ENCODE measurements around the gene ASPG. TPM values are rescaled to one million over a fixed set of nuclear protein-coding genes. Genes with fewer than 3 reads are reported as not detected.

The ASPG gene
- total RNA-seq, 1 donor from 2014 or later = not detected

DNA sequence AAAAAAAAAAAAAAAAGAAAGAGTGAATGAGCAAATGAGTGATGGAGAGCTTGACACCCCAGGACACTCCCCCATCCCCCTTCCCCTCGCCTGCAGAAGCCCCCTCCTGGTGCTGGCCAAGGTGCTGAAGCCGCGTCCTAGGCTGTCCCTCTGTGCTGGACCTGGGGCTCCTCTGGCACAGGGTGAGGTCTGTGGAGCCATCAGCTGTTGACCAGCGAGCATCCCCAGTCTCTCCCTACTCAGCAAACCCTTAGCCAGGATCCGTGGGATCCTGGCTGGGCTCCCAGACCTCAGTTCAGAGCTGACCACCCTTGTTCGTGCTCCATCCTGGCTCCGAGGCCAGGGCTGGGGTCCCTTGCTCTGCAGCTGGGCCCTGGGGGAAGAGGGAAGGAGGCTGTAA lies 47.5 kb downstream of the ASPG start:
- intact Hi-C loops (cut with micrococcal nuclease) = loop anchor here (10.0 kb wide), 1 partner anchor 512 kb away; no protein-coding TSS in a partner anchor
- no peak for DNase-seq

DNA sequence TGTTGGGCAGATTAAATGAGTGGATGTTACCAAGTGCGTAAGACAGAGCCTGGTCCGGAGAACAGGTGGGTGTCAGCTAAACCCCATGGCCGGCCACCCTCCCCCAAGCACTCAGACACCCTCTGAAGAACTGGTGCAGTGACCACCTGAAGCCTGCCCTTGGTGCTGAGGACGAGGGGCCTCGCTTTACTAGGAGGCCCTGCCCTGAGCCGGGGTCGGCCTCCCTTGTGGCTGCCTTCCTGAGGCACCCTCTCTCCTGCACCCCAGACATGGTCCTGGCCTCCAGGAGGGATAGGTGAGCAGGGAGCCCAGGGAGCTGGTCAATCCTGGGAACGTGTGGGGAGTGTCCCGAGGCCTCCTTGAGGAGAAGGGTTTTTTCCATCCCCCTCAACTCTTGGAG lies 48.0 kb downstream of the ASPG start:
- no peak overlapping the region for H3K27ac Mint-ChIP-seq
- intact Hi-C loops (cut with micrococcal nuclease) = loop anchor here (10.0 kb wide), 1 partner anchor 511 kb away; no protein-coding TSS in a partner anchor
- H3K27me3 Mint-ChIP-seq = peaks cover 24% of the 10 kb centered on the region
- peaks cover 9% of the 10 kb centered on the region for H3K9me3 Mint-ChIP-seq
- peaks cover 4% of the 10 kb centered on the region for H3K4me1 Mint-ChIP-seq
- H3K4me3 Mint-ChIP-seq = no peak overlapping the region
- no peak for DNase-seq
- H3K36me3 Mint-ChIP-seq (ENCODE audit: low read depth) = no peaks in the 10 kb centered on the region

More for the DNA sequence above, 47.5 kb downstream of the ASPG start:
- Mint-ChIP-seq H3K9me3 (peaks cover 9% of the 10 kb centered on the region), H3K27ac (no peak overlapping the region), H3K27me3 (peaks cover 24% of the 10 kb centered on the region), H3K36me3 (ENCODE audit: low read depth) (no peaks in the 10 kb centered on the region), H3K4me3 (no peak overlapping the region), H3K4me1 (peaks cover 4% of the 10 kb centered on the region)

DNA sequence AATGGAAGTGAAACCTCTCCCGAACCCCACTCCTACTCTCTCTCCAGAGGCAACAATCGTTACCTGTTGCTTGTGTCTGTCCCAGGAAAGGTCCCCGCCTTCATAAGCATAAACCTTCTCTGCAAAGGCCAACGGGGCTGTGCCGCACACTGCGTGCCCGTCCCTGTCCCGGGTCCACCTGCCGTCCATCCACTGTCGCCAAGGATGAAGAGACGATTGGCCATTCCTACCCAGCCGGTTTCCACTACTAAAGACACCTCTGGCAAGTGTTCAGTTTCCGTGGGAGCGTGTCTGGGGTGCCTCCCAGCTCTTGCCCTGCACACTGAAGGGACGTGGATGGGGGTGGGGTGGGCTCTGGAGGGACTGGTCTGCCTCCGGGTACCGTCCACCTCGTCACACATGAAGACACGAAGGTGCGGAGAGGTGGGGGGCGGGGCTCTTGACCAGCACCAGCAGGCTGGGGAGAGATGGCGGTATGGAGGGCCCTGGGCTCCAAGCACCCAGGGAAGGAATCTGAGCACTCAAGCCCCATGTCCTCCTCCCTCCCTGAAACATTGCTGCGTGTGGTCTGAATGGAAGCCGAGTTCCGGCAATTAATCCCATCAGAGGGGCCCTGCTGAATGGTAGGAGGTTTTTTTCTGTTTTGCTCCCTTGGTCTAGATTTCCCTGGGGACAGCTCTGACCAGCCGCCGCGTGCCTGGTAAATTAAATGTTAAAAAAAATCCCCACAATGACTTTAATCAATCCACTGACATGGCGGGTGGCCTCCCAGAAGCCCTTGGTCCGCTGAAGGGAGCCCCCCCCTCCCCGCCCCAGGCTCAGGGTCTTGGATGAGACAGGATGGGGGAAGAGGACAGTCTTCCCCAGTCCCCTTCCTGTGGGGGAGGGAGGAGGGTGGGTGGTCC lies 48.8 kb downstream of the ASPG start:
- no peak overlapping the region for H3K4me3 Mint-ChIP-seq
- no peak overlapping the region for H3K27ac Mint-ChIP-seq
- no peak for DNase-seq
- H3K36me3 Mint-ChIP-seq (ENCODE audit: low read depth) = no peaks in the 10 kb centered on the region
- peaks cover 7% of the 10 kb centered on the region for H3K9me3 Mint-ChIP-seq
- peaks cover 26% of the 10 kb centered on the region for H3K27me3 Mint-ChIP-seq
- intact Hi-C loops (cut with micrococcal nuclease) = loop anchor here (10.0 kb wide), 1 partner anchor 510 kb away; no protein-coding TSS in a partner anchor
- peaks cover 4% of the 10 kb centered on the region for H3K4me1 Mint-ChIP-seq

DNA sequence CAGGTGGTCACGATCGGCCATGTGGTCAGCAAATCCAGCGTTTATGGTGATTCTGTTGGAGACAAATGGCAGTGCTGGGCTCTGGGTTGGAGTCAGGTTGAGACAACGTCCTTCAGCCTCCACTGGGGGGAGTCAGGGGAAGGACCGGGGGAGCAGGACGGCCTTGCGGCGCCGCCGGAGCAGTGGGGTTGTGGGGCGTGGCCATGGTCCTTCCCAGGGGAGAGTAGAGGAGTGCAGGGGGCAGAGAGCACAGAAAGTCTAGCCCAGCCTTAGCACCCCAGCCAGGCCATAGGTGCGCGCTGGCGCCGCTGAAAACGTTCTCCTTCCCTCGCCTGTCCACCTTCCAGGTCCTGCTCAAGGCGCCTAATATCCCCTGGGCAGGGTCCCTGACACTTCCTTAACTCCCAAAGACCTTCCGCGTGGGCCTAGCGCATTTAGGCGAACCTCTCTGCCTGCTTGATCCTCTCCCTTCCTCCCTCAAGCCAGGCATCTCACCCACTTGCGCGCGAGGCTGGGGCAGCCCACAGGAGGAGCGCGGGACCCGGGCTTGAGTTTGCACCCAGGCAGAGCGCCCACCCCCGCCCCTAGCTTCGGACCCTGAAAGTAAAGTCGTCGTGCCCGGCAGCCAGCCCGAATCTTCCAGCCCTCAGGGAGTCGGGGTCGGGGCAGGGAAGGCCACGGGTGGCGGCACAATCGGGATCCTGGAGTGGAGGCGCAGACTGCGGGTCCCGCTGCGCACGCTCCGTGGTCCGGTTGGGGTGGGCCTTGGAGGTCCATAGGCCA lies 49.8 kb downstream of the ASPG start:
- peaks cover 4% of the 10 kb centered on the region for H3K4me1 Mint-ChIP-seq
- peak overlapping the region; percentile 29 for H3K4me3 Mint-ChIP-seq
- intact Hi-C loops (cut with micrococcal nuclease) = loop anchor here (5.0 to 10.0 kb wide), 2 partner anchors 427 to 509 kb away; no protein-coding TSS in a partner anchor
- H3K27me3 Mint-ChIP-seq = peaks cover 30% of the 10 kb centered on the region
- no peaks in the 10 kb centered on the region for H3K9me3 Mint-ChIP-seq
- H3K27ac Mint-ChIP-seq = no peak overlapping the region
- no peaks in the 10 kb centered on the region for H3K36me3 Mint-ChIP-seq (ENCODE audit: low read depth)
- DNase-seq = no peak

DNA sequence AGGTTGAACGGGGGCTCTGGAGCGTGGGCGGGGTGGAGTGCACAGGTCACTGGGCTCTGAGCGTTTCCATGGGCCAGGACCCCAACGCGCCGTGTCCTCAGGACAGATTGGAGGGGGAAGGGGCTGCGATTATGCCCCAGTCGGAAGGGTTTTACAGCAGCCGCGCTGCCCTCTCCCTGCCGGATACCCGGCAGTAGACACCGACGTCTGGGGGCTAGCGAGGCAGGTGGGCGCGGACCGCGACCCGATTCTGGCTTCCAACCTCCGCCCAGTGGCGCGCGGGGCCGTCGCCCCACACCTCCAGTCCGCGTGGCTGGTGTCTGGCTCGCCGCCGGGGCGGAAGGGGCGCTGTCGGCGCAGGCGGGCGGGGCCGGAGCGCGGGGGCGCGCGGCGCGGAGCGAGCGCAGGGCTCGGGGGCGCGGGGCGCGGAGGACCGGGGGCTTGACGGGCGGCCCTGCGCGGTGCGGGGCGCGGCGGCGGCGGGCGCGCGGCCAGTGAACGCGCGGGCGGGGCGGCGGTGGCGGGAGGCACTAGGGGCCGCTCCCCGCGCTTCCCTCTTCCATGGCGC lies 50.5 kb downstream of the ASPG start:
- H3K4me1 Mint-ChIP-seq = peaks cover 4% of the 10 kb centered on the region

DNA sequence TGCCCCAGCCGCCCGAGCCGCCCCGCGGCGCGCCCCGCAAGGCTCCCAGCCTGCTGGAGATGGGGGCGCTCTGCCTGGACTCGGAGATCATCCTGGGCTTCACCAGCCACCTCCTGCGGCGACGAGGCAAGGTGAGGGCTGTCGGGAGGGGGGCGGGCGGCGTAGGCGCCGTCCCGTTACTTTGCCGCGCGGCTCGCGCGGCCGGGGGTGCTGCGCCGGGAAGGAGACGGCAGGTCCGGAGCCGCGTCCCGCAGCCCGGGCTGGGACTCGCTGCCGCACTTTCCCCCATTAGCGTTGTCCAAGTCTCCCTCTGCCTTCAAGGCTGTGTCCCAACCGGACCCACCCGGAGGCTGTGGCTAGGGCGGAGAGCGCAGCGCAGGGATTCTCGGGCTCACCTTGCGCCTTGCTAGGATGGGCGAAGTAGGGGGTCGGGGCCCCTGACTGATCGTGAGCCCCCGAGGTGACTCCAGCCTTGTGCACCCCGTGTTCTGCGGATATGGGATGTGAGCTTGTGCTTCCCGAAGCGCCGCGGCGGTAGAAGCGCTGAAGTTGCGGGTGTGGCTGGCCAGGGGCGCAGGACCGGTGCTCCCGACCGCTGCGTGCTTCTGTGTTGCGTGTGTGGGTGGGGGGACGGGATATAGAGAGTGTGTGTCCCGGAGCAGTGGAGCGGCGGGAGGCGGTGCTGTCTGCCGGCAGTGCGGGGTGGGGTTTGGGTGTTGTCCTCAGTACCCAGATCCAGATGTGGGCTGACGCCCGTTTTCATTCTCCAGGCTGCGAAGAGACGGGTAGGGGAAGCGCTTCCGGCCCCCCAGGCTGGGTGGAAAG lies 51.2 kb downstream of the ASPG start:
- Mint-ChIP-seq H3K4me3 (peak overlapping the region; percentile 49), H3K36me3 (ENCODE audit: low read depth) (no peaks in the 10 kb centered on the region), H3K4me1 (peaks cover 4% of the 10 kb centered on the region), H3K27me3 (peaks cover 34% of the 10 kb centered on the region), H3K9me3 (no peaks in the 10 kb centered on the region), H3K27ac (peak overlapping the region; percentile 53)
- intact Hi-C loops (cut with micrococcal nuclease) = loop anchor here (5.0 to 10.0 kb wide), 2 partner anchors 426 to 508 kb away; no protein-coding TSS in a partner anchor
- DNase-seq = no peak

More for the DNA sequence above, 50.5 kb downstream of the ASPG start:
- H3K9me3 Mint-ChIP-seq = no peaks in the 10 kb centered on the region
- no peak overlapping the region for H3K27ac Mint-ChIP-seq
- H3K4me3 Mint-ChIP-seq = no peak overlapping the region
- peaks cover 33% of the 10 kb centered on the region for H3K27me3 Mint-ChIP-seq
- intact Hi-C loops (cut with micrococcal nuclease) = loop anchor here (5.0 to 10.0 kb wide), 2 partner anchors 426 to 509 kb away; no protein-coding TSS in a partner anchor
- H3K36me3 Mint-ChIP-seq (ENCODE audit: low read depth) = no peaks in the 10 kb centered on the region
- no peak for DNase-seq

DNA sequence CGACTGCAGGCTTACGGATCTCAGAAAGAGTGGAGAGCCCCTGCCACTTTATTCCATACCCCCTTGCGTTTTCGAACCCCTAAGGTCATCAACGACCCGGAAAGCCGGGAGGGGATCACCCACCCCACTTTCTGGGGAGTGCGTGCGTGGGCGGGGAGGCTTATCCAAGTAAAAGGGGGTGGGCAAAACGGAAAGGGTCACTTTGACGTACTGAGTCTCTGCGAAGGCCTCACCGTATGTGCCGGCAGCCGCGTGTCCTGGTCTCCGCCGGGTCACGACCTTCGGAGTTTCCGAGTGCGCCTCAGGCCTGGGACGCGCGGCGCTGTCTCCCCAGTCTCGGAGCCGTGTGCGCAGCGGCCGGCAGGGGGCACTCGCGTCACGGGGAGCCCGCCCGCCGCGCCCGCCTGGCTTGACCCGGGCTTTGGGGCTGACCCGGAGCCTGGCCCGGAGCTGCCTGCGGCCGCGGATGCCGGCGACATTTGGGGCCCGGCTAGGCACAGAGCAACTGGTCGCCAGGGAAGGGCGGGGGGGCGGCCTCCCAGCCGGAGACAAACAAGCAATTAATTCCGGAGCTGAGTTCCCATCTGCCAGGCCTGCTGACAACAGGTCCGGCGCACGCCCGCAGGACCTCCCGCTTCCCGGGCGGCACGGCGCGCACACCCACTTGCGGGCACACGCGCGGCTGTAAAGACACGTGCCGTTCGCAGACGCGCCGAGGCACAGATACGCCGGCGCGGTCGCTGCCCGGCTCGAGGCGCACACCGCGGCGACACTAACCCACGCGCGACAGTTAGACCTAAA lies 52.0 kb downstream of the ASPG start:
- H3K9me3 Mint-ChIP-seq = no peaks in the 10 kb centered on the region
- peaks cover 34% of the 10 kb centered on the region for H3K27me3 Mint-ChIP-seq
- peak overlapping the region; percentile 49 for H3K4me3 Mint-ChIP-seq
- peak; percentile 90 for DNase-seq
- no peaks in the 10 kb centered on the region for H3K36me3 Mint-ChIP-seq (ENCODE audit: low read depth)
- H3K4me1 Mint-ChIP-seq = peaks cover 4% of the 10 kb centered on the region
- H3K27ac Mint-ChIP-seq = no peak overlapping the region
- intact Hi-C loops (cut with micrococcal nuclease) = loop anchor here (5.0 to 10.0 kb wide), 2 partner anchors 425 to 507 kb away; no protein-coding TSS in a partner anchor

DNA sequence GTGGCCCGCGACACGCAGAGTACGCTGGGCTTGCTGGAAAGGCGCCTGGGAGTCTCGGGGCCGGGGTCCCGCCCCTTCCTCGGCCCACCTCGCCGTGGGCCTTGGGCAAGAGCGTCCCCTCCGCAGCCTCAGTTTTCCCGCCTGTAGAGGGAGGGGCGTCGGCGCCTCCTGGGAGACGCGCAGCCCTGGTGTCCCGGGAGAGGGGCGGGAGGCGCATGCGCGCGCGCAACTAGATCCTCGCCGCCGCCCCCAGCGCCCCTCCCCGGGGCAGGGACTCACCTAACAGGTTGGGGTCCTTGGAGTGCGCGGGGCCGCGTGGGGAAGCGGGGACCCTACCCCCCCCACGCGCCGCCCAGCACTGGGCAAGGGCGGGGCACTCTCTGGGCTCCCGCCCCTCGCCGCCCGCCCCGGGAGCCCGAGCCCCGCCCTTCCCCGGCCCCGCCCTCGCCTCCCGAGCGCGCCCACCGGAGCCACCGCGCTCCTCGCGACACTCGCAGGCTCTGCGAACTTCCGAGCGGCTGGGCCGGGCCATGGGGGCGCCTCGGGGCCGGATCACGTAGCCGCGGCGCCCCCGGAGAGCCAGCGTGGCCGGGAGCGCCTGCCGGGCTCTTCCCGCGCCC lies 52.7 kb downstream of the ASPG start, which contains the start of gene KIF26A:
KIF26A (plus strand) TSS at position 490 of the 620 bp plus-strand sequence. CDS start 136 bp downstream, outside the sequence.
- no peak for DNase-seq
- Mint-ChIP-seq H3K27me3 (peaks cover 34% of the 10 kb centered on the region), H3K4me3 (peak within 1 kb of the TSS; percentile 8), H3K9me3 (no peaks in the 10 kb centered on the region), H3K36me3 (ENCODE audit: low read depth) (no peaks in the 10 kb centered on the region), H3K4me1 (peaks cover 4% of the 10 kb centered on the region), H3K27ac (no peak within 1 kb of the TSS)
- intact Hi-C loops (cut with micrococcal nuclease) = loop anchor here (5.0 to 10.0 kb wide), 2 partner anchors 424 to 507 kb away; no protein-coding TSS in a partner anchor

DNA sequence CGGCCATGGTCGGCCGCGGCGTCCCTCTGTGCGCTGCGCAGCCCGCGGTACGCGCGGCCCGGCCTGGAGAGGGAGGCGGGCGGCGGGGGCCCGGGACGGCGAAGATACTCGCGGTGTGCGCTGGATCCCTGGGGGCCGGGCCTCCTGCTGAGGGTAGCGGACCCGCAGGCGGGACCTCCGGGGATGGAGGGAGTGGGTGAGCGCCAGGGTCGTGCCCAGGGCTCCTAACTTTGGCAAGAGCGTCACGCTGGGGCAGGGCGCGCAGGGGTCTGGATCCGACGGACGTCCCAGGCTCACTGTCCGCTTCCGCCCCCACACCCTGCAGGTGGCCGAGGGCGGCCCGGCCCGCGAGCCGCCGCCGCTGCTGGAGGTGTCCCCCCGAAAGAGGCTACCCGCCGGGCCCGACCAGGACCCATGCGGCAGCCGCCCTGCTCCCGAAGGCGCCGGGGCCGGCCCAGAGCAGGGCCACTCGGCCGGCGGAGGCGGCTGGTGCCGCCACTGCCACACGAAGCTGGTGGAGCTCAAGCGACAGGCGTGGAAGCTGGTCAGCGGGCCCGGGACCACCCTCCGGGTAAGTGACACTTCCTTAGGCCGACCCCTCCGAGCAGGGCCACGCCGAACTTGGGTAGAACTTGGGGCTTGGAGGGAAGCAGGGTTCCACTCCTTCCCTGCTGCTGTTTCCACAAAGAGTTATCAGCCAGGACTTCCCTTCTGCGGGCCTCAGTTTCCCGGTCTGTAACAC lies 53.4 kb downstream of the ASPG start:
- H3K36me3 Mint-ChIP-seq (ENCODE audit: low read depth) = no peaks in the 10 kb centered on the region
- intact Hi-C loops (cut with micrococcal nuclease) = loop anchor here (5.0 to 10.0 kb wide), 2 partner anchors 423 to 506 kb away; no protein-coding TSS in a partner anchor
- H3K4me1 Mint-ChIP-seq = peaks cover 4% of the 10 kb centered on the region
- peaks cover 31% of the 10 kb centered on the region for H3K27me3 Mint-ChIP-seq
- no peak overlapping the region for H3K4me3 Mint-ChIP-seq
- no peak for DNase-seq
- H3K27ac Mint-ChIP-seq = no peak overlapping the region
- H3K9me3 Mint-ChIP-seq = no peaks in the 10 kb centered on the region

DNA sequence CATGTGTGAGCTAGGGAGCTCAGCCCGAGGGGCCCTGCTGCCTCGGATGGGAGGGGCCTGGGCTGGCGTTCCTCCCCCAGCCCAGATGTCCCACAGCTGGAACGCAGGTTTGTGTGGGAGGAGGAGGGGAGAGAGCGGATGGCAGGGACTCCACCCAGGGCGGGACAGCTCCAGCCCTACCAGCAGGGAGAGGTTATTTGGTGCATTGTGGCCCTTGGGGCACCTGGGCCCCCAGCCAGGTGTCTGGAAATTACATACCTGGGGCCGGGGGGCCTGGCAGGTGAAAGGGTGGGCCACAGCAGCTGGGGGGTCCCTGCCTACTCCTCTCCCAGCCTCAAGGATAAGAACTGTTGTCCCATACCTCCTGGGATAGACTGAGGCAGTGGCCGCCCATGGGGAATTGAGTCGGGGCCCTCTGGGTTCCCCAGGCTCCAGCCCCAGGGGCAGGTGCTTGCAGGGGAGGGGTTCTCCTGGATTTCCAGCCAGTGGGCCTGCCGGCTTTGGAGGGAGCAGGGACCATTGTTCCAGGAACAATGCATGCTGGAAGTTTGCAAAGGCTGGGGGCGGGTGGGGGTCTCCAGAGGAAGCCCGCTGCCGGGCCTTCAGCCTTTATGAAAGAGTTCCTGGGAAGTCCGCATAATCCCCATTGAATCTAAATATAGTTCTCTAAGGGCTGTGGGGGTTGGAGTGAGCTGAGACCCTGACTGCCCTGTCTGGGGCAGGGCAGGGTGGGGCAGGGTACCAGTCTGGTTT lies 54.1 kb downstream of the ASPG start:
- Mint-ChIP-seq H3K4me1 (peaks cover 4% of the 10 kb centered on the region), H3K9me3 (no peaks in the 10 kb centered on the region), H3K27me3 (peaks cover 27% of the 10 kb centered on the region), H3K36me3 (ENCODE audit: low read depth) (no peaks in the 10 kb centered on the region), H3K27ac (no peak overlapping the region), H3K4me3 (no peak overlapping the region)
- DNase-seq = no peak
- intact Hi-C loops (cut with micrococcal nuclease) = loop anchor here (5.0 to 10.0 kb wide), 2 partner anchors 423 to 505 kb away; no protein-coding TSS in a partner anchor

DNA sequence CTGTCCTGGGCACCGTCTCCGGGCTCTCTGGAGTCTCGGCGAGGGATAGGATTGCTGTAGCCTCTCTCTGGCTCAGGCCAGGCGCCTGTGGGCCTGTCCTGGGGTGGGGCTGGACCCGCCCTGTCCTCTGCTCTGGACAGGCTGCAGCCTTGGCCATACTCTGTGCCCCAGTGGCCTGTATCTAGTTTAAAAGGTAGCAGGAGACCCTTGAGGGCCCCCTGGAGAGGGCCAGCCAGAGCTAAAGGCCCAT lies 54.6 kb downstream of the ASPG start:
- Mint-ChIP-seq H3K36me3 (ENCODE audit: low read depth) (no peaks in the 10 kb centered on the region), H3K27ac (no peak overlapping the region), H3K4me3 (no peak overlapping the region), H3K4me1 (peaks cover 4% of the 10 kb centered on the region), H3K27me3 (peaks cover 23% of the 10 kb centered on the region), H3K9me3 (no peaks in the 10 kb centered on the region)
- DNase-seq = no peak
- intact Hi-C loops (cut with micrococcal nuclease) = no loop called here
